GM18526 (cell line): ENCODE data around the gene PLXNA1.

Experiments used
- POLR2A ChIP-seq: IDR thresholded peaks from 3 replicates; pipeline ENCODE4 v1.6.1; 2011; ENCODE audit not compliant: insufficient read length; ENCODE audit errors: extremely low read depth

Gene PLXNA1

GRCh38 chr3:127026036-127026435, 43.1 kb downstream of the PLXNA1 start:
- no peak for TF ChIP-seq POLR2A

DNA sequence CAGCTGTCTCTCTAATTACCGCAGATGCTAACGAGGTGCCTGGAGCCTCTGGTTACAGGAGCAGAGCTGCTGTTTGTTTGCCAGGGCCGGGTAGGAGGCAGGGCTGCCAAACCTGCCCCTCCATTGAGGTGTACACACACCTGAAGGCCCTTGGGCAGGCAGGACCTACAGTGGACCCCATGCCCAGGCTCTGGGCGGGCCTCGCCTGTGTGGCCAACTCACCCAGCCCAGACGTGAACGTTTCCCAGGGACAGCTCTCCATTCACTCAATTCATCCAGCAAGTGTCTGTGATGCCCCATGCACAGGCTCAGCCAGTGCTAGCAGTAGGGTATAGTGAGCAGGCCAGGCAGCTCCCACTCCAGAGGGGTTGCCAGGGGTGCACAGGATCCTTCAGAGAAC, 43.7 kb downstream of the PLXNA1 start:
- no peak for TF ChIP-seq POLR2A

GRCh38 chr3:127027061-127027735, 44.3 kb downstream of the PLXNA1 start:
- TF ChIP-seq POLR2A = no peak

DNA sequence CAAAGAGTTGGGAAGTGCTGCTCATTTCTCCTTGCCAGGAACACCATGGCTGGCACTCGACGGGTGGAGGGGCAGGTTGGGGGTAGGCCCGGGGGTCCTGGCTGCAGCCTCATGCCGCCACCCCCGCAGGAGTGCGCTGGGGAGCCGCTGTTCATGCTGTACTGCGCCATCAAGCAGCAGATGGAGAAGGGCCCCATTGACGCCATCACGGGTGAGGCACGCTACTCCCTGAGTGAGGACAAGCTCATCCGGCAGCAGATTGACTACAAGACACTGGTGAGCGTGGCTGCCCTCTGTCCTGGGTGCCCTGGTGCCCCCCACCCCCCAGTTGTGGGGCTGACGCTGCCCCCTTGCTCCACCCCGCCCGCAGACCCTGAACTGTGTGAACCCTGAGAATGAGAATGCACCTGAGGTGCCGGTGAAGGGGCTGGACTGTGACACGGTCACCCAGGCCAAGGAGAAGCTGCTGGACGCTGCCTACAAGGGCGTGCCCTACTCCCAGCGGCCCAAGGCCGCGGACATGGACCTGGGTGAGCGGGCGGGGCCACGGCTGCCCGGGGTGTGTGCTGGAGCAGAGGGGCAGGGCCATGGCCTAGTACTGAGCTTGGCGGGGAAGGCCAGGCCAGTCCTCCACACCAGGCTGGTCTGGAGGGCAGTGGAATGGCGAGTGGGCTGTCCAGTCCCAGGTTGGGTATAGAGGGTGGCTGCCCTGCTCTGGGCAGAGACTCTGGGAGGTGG, 45.1 kb downstream of the PLXNA1 start:
- TF ChIP-seq POLR2A = no peak

DNA sequence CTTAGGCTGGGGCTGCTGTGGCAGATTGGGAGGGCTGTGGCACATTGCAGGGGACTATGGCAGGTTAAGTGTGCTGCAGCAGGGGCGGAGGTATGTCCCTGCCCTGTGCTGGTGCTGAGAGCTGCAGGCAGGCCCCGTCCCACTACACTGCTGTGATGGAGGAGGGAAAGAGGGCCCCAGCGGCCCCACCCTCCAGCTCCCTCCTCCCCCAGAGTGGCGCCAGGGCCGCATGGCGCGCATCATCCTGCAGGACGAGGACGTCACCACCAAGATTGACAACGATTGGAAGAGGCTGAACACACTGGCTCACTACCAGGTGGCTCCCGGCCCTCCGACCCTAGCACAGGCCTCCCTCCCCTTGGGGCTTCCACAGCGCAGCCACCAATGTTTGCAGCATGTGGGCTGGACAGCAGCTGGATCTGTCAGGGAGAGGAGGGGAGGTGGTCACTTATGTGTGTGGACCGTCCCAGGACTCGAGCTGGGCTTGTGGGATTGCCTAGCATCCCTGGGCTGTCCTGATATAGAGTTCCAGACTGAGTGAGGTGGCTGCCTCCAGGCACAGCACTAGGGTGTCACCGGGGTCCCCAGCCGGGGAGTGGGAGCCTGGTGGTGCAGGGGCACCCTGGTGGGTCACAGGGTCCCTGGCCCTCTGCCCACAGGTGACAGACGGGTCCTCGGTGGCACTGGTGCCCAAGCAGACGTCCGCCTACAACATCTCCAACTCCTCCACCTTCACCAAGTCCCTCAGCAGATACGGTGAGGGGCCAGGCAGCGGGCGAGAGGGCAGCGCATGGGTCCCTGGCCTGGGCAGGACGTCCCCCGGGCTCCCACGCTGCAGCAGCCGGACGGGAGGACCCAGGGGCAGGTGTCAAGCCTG, 46.1 kb downstream of the PLXNA1 start:
- no peak for TF ChIP-seq POLR2A

GRCh38 chr3:127029658-127030507, 47.0 kb downstream of the PLXNA1 start:
- no peak for TF ChIP-seq POLR2A

- TF ChIP-seq POLR2A = no peak
Measured at GRCh38 chr3:127030508-127031412, 47.8 kb downstream of the PLXNA1 start.

GRCh38 chr3:127031413-127031810, 48.5 kb downstream of the PLXNA1 start:
- no peak for TF ChIP-seq POLR2A

- TF ChIP-seq POLR2A = no peak
Measured at GRCh38 chr3:127031845-127032244, 48.9 kb downstream of the PLXNA1 start.

- TF ChIP-seq POLR2A = no peak
Measured at GRCh38 chr3:127032296-127032990, 49.5 kb downstream of the PLXNA1 start.
